GM20431 (cell line): Measurements from ENCODE around the gene TMEM237.

Source experiments
- in situ Hi-C: fragments of 300-500 bp; cut with MseI, MboI; formaldehyde crosslinking; loops from one replicate; pipeline ENCODE4 v1.15.0; 2020; ENCODE audit warnings: low sequenced_read_pairs; ENCODE audit not compliant: unreplicated experiment

TMEM237 gene

DNA sequence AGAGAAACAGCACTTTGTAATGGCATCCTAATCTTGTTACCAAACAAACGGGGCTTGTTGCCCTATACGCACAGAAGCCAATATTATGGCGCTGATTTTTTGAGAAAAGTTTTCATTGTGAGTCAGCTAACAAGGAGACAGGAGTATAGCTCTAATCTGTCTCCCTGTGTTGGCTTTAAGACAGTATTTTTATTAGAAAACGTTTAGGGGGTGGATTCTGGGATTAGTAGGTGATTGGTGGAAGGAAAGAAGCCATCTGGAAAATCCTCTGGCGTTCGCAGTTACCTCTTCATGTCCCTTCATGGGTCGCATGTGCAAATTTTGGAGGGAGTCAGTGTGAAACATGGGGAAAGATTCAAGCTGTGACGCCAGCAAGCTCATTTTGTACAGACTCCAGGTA is 698 bp upstream of the TMEM237 start:
- in situ Hi-C loops: no loop called here

GRCh38 chr2:201642579-201643215 is 606 bp downstream of the TMEM237 start:
- in situ Hi-C loops: no loop called here

GRCh38 chr2:201642086-201642578 is 1.2 kb downstream of the TMEM237 start:
- in situ Hi-C loops: no loop called here

- in situ Hi-C loops: no loop called here
Measured at GRCh38 chr2:201639205-201639604, 4.1 kb downstream of the TMEM237 start.

DNA sequence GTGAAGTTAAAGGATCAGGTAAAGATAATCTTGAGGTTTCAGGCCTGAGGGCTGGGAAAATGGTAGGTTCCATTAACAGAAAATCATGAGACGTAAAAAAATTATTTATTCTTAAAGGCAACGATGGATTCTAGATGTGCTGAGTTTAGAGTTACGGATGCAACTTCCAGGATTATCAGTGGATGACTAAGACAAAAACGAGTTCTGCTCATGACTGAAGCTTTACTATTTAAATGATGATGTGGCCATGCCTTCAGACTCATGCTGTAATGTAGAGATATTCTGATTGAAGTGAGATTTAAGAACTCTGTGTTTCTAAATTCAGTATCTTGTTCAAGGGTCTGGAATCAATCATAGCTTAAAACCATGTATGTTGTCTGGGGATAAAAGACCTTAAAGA is 5.0 kb downstream of the TMEM237 start:
- in situ Hi-C loops: no loop called here

GRCh38 chr2:201633661-201634249 is 9.5 kb downstream of the TMEM237 start:
- in situ Hi-C loops: no loop called here

DNA sequence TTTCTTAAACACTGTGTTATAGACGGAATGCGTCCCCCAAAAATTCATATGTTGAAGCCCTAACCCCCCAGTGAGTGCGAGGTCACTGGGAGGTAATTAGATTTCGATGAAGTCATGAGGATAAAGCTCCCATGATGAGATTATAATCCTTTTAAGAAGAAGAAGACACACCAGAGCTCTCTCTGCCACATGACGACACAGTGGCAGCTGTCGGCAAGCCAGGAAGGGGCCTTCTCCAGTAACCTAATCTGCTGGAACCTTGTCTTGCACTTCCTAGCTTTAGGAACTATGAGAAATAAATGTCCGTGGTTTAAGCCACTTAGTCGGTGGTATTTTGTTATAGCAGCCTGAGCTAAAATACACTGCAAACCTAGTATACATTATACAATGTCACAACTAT is 12.3 kb downstream of the TMEM237 start:
- in situ Hi-C loops: no loop called here

- in situ Hi-C loops: no loop called here
Measured at GRCh38 chr2:201630577-201630976, 12.7 kb downstream of the TMEM237 start.

GRCh38 chr2:201628545-201628944 is 14.8 kb downstream of the TMEM237 start:
- in situ Hi-C loops: no loop called here

- in situ Hi-C loops: no loop called here
Measured at GRCh38 chr2:201622306-201622970, 20.9 kb downstream of the TMEM237 start.

DNA sequence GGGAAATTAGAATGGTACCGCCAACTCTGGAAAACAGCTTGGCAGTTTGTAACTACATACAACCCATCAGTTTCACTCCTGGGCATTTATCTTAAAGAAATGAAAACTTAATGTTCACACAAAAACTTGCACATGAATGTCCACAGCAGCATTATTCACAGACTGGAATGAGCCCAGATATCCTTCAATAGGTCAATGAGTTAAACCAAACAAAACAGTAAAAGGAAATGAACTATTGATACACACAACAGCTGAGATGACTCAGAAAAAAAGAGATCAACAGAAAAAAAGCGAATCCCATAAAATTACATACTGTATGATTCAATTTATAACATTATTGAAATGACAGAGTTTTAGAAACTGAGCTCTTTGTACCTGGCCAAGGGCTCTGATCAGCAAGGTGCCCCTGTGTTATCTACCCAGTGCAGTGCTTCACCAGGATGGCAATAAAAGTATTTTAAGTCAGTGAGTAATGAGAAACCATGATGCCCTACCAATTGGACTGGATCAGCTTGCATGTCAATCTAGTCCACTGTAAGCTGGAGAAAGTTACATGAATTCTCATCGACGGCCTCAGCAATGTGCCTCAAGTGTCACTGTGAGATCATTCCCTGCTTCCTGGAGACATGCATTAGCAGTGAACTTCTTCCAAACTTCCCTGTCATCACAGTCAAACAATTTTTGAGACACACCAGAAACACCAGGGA is 21.9 kb downstream of the TMEM237 start:
- in situ Hi-C loops: no loop called here

DNA sequence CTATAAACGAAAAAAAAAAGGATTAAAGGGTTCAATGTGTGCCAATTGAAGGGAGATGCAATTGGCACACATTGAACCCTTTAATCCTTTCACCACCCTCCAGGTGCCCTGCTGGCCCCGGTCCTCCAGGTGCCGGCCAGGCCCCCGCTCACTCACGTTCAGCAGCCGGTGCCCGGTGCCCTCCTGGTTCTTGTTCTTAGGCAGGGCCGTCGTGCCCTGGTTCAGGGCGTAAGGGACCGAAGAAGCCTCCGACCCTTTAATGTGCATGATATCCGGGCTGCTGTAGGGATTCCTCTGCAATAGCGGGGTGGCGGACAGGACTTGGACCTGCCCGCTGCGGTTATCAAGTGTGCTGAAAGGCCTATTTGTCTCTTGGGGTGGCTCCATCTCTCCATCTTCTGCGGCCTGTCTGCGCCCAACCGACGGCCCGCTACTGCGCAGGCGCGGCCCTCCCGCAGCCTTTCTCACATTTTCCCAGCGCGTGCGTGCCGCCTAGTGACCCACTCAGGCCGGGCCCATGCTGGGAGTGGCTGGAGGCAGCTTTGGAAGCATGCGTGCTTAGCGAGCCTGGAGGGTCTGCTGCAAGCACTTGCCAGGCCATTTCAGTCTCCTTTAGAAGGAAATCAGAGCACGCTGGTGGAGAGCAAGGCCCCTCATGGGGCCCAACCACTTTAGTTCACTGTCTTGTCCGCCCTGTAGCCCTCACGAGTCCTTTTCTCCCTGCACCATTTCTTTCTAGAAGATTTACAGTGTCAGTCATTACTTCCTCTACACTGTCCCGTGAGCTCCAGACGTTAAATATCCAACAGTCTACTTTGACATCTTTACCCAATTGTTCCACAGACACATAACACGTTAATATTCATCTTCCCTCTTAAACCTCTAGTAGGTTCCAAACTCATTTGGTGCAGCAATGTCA is 24.3 kb downstream of the TMEM237 start:
- in situ Hi-C loops: no loop called here

DNA sequence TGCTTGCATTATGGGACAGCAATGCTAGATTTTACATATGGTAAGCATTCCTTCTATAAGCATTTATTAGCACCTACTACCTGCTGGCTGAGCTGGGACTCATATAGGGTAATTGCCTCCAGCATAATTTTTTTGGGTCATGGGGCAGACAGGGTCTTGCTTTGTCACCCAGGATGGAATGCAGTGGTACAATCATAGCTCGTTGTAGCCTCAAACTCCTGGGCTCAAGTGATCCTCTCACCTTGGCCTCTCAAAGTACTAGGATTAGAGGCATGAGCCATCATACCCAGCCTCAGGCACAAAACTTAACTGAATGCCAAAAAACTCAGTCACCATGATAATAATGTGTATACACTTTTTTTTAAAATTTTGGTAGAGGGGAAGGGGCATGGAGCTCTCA is 35.3 kb downstream of the TMEM237 start:
- in situ Hi-C loops: no loop called here

DNA sequence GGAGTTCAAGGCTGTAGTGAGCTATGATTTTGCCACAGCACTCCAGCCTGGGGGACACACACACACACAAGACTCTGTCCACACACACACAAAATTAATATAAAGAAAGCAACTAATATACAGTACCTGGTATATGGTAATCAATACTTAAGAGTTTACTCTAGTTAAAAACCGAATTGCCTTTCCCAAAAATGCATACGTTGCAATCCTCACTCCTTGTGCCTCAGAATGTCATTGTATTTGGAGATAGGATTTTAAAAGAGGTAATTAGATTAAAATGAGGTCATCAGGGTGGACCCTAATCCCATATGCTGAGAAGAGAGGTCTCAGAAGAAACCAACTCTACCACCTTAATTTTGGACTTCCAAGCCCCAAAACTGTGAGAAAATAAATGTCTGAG is 35.7 kb downstream of the TMEM237 start:
- in situ Hi-C loops: no loop called here

- in situ Hi-C loops: no loop called here
Measured at GRCh38 chr2:201600906-201601305, 42.4 kb downstream of the TMEM237 start.

DNA sequence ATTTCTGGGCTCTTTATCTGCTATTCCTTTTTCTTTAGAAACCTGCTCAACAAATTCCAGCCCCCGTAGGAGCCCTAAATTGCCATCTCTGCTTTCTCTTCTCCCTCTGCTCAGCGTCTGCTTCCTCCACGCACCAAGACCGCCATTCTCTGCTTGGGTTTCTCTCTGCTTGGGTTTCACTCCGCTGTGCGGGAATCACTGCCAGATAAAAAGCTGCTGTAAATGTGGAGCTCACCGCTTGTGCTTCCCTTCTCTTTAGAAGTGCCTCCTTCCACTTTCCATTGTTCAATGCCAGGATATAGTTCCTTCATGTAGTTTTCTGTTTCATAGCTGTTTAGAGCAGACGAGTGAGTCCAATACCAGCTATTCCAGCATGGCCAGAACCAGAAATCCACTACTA is 45.9 kb downstream of the TMEM237 start:
- in situ Hi-C loops: no loop called here

DNA sequence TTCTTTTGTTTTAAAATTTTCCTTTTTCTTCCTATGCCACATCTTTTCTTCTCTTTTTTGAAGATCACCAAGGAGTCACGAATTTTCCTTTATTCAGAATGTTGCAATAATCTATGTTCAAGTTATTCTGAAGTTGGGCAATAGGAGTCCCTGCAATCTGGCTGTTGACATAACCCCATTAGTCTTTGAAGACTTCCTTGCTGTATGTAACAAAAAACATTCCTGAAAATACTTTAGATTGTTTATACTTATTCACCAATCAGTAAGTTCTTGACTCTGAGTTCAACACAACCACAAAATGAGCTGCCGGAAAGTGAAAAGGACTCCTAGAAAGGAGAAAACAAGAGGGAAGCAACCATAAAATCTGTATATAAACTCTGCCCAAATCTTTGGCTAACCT is 62.8 kb downstream of the TMEM237 start:
- in situ Hi-C loops: no loop called here

DNA sequence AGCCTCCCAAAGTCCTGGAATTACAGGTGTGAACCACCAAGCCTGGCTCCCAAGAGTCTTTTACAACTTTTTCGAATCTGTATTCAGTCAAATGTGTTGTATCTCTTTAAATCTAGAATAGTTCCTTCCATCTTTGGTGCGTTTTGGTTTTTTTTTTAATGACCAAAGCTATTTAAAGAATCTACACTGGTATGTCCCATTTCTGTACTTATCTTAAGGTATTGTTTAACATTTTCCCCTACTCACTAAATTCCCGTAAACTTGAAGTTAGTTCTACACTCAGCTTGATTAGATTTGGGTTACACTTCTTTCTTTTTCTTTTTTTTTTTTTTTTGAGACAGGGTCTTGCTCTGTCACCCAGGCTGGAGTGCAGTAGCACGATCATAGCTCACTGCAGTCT is 63.8 kb downstream of the TMEM237 start:
- in situ Hi-C loops: no loop called here

DNA sequence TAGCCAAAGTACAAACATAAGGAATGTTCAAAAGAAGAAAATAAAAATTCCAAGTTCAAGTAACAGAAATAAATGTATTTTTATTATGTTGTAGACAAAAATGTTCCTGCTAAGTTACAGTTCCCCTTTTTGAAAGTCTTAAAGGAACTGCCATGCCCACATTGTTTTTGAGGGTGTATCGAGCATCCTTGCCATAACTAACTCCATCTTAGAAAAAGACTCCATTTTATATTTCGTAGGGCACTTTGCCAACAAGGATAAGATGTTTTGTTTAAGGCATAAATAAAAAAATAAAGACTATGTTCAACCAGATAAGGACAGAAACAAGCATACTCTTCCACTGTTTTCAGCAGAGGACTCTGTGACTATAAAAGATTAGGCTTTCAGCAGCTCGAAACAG is 67.3 kb downstream of the TMEM237 start:
- in situ Hi-C loops: no loop called here

- in situ Hi-C loops: no loop called here
Measured at GRCh38 chr2:201574766-201575165, 68.5 kb downstream of the TMEM237 start.
